GM21619 (cell line): ENCODE results near the gene GTF2A2.
"Not testable (repeated sequence)": the region's sequence is repeated elsewhere in the genome, so short reads cannot be mapped to it uniquely, and the experiment has no call there.

Source experiments
- ATAC-seq: cut with Tn5 transposase; IDR thresholded peaks from one replicate; pipeline ENCODE4 v1.9.1; 2021; ENCODE audit not compliant: unreplicated experiment

The GTF2A2 gene

DNA sequence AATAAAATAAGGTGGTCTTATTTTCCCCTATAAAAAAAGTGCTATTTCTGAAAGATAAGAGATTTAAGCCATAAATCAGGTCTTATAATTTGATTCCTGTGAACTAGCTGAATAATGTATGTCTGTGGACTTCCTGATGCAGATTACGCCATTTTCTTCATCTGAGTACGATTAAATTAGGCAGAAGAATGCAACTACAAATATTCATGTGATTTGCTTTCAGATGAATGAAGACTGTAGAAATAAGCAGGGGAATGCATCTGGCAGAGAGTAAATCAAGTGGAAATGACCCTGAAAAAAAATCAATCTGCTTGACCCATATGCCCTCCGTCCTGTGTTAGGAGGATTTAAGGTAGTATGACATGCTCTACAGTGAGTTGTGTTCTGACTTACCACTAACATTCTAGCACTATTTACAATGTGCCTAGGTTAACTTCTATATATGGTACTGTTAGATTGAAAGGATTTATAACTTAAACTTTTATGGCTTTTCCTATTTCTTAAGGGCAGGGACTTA, 17.1 kb upstream of the GTF2A2 start:
- no peak for ATAC-seq

DNA sequence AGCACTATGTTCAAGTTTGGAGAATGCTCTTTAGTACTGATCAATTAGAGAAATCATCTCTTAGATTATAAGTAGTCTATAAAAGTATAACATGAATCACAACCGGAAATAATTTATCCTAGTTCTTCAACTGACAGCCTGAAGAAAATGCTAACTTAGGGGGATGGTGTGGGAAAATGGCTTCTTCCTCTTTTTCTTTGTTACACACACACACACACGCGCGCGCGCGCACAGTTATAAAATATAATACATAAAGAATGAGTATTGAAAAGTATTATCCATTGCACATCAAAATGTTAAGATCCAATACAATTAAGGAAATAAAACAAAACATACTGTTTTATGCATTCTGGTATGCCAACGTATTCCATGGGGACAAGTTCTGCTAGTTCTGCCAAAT, 11.2 kb upstream of the GTF2A2 start:
- ATAC-seq, result no peak

DNA sequence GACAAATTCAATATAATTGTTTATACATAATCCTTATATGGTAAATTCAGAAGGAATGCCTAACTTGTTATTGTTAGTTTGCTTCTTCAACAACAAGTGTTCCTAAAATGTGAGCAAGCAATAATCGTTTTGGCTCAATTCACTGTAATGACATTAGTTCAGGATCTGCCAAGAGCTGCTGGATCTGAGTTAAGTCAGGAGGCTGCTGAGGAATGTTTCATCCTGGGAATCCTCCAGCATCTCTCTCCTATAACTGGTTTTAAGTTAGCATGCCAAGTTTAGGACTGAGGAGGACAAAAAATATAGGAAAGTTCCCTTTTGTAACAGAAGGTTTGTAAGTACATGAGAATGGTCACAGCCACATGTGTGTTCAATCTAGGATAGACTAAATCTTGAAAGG, 4.9 kb upstream of the GTF2A2 start:
- no peak for ATAC-seq

DNA sequence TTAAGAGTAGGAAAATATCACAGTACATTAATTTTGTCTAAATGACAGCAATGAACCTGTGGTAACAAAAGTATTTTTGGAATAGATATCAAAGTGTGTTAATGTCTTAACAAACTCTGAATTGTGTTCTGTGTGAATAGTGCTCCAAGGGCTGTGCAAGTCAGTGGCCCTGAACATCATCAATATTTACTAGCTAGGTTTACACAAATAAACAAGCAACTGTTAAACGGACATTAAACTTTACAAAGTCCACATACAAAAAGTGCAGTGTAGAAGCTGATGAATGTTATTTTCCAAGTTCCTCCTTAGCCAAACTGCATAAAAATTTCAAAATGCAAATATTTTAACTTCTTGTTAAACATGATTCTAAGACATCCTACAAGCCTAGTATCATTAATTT, 2.1 kb upstream of the GTF2A2 start:
- no peak for ATAC-seq

DNA sequence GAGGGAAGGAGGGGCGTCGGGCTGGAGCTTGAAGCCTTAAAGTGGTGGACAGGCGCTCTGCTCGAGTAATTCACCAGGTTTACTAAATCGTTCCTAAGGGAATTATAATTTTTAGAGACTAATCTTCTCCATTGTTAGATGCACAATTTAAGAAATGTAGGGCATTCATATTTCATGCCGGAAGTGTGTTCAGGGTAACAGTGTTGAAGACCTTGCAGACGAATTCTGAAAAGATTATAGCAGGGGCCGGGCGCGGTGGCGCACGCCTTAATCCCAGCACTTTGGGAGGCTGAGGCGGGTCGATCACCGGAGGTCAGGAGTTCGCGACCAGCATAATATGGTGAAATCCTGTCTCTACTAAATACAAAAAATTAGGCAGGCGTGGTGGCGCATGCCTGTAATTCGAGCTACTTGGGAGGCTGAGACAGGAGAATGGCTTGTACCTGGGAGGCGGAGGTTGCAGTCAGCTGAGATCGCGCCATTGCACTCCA, 365 bp upstream of the GTF2A2 start:
- ATAC-seq, result no peak

DNA sequence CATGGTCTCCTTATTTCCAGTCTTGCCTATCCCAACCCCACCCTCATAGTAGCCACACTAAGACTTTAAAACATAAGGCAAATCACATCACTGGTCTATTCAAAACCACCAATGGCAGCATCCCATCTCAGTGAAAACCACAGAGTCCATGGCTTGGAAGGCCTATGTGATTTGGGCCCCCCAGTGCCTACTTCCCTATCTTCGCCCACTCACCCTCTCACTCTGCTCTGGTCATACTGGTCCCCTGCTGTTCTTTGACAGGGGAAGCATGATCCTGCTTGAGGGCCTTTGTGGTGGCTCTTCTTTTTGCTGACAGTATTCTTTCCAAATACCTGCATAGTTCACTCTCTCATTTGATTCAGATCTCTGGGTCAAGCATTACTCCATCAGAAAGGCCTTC, 3.3 kb downstream of the GTF2A2 start:
- ATAC-seq, result no peak

DNA sequence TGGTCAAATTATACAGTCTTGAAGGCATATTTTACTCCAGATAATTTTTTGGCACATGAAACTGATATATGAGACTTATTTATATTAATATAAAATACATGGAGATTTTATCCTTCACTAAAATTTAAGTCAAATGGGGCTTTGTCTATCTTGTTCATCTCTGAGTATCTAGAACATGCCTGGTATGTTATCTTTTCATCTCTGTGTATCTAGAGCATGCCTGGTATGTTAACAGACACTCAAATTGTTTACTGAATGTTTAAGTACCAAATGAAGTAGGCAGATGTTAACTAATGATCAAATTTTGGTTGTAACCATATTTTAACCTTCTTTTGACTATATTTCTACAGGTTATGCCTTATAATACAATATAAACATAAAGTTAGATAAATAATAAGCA, 7.7 kb downstream of the GTF2A2 start:
- ATAC-seq, result no peak

DNA sequence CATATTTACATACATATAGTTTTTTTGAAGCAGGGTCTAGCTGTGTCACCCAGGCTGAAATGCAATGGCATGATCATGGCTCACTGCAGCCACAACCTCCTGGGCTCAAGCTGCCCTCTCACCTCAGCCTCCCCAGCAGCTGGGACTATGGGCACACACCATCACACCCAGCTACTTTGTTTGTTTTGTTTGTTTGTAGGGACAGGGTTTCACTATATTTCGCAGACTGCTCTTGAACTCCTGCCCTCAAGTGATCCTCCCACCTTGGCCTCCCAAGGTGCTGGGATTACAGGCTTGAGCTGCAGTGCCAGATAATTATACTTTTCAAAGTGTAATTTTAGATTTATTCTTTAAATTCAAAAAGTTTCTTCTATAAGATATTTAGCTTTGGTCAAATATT, 10.2 kb downstream of the GTF2A2 start:
- no peak for ATAC-seq

DNA sequence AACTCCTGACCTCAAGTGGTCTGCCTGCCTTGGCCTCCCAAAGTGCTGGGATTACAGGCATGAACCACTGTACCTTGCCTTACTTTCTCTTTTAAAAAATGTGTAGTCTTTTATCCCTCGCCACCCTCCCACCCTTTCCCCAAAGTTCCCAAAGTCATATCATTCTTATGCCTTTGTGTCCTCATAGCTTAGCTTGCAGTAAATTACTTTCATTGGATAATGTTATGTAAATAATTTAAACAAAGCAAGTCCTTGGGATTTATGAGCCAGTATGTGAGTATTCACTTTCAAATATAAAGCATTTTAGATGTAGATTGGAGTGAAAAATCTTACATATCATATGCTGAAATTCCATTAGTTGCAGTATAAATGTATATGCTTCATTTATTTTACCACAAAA, 11.0 kb downstream of the GTF2A2 start:
- no peak for ATAC-seq

DNA sequence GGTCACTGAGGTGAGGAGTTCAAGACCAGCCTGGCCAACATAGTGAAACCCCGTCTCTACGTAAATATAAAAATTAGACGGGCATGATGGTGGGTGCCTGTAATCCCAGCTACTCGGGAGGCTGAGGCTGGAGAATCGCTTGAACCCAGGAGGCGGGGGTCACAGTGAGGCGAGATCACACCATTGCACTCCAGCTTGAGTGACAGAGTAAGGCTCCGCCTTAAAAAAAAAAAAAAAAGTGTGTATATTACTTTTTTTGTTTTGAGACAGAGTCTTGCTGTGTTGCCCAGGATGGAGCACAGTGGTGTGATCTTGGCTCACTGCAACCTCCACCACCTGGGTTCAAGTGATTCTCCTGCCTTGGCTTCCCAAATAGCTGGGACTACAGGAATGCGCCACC, 11.5 kb downstream of the GTF2A2 start:
- ATAC-seq, result not testable (repeated sequence)

DNA sequence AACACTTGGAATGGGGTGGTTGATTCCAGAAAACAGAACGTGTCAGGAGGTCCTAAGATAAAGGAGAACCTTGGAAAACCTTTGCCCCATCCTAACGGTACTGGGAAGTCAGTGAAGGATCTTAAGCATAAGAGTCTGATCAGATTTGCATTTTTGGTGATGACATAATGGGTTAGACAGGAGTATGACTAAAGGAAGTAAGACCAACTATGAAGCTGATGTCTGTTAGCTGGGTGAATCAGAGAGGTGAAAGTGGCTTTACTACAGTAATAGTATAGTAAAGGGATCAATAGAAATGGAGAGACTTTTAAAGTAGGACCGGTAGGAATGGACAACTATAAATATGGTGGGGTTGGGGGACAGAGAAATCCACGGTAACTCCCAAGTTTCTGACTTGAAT, 12.6 kb downstream of the GTF2A2 start:
- no peak for ATAC-seq

DNA sequence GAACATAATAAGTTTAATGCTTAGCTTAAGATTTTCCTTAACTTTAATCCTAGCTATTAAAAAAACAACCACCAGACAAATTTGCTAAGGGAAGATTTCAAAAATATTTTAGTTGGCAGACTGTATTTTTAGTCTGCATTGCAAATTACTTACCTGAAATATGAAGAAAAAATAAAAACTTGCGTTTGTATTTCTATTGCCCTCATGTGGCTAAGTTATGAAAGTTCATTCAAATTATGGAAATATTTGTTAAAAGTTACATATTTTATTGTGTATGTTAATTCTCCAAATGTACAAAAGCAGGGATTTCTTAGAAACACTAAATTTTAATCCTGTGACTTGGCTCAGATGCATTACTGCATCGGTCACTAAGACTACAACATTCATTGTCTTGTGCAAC, 15.0 kb downstream of the GTF2A2 start:
- no peak for ATAC-seq

DNA sequence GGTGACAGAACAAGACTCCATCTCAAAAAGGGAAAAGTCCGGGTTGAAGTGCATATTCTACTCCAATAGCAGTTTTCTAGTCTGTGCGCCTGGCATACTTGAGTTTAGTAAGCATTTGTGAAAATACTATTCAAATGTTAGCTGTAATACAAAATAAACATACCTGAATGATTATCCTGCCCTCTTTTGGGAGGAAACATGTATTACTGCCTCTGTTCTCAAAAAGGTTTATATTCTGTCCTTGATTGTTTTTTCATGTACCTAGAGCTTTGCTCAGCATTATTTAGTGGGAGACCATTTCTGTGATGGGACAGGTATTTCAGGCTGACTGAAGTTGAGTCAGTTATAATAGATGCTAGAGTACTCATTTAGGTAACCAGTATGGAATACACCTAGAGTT, 19.8 kb downstream of the GTF2A2 start:
- not testable (repeated sequence) for ATAC-seq

DNA sequence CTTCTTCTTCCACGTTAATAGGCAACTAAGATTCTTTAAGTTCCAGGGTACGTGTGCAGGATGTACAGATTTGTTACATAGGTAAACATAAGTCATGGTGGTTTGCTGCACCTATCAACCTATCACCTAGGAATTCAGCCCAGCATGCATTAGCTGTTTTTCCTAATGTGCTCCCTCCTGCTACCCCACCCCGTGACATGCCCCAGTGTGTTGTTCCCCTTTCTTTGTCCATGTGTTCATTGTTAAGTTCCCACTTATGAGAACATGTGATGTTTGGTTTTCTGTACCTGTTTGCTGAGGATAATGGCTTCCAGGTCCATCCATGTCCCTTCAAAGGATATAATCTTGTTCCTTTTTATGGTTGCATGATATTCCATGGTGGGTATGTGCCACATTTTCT, 21.1 kb downstream of the GTF2A2 start:
- no peak for ATAC-seq

DNA sequence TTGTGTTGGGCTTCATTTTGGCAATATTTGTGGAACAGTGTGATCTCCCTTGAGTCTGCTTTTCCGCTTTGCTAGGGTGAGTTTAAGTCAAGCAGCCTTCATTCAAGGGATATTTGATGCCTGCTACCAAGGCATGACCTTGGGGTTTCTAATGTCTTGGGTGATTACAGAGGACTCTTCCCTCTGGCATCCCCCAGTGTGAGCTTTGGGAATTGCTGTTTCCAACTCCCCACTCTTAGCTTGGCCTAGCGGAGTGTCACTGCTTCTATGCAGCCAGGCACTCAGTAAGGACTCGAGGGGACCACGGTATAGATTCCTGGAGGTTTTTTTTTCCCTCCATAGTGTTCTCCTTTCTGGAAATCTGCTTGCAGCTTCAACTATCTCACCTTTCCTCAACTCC, 24.6 kb downstream of the GTF2A2 start:
- no peak for ATAC-seq

DNA sequence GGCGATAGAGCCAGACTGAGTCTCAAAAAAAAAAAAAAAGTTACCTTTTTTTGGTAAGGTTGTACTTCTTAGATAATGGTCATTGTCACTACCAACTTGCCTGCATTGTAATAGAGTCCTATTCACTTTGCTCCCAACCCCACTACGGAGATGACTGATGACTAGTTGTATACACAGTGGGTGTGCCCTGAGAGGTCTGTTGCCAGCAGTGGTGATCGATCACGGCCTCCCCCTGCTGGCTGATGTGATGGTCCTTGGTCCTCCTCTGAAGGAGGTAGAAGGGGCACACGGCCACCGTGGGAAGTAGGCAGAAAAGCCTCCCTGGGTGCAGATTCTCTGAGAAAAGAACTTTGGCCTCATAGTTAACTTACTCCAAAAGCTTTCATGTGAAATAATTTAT, 35.0 kb downstream of the GTF2A2 start:
- ATAC-seq, result peak; percentile 73

DNA sequence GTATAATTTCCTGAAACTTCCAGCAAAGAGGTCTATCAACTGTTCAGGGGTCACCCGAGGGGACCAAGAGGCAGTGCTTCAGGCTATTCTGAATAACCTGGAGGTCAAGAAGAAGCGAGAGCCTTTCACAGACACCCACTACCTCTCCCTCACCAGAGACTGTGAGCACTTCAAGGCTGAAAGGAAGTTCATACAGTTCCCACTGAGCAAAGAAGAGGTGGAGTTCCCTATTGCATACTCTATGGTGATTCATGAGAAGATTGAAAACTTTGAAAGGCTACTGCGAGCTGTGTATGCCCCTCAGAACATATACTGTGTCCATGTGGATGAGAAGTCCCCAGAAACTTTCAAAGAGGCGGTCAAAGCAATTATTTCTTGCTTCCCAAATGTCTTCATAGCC, 38.9 kb downstream of the GTF2A2 start:
- no peak for ATAC-seq

DNA sequence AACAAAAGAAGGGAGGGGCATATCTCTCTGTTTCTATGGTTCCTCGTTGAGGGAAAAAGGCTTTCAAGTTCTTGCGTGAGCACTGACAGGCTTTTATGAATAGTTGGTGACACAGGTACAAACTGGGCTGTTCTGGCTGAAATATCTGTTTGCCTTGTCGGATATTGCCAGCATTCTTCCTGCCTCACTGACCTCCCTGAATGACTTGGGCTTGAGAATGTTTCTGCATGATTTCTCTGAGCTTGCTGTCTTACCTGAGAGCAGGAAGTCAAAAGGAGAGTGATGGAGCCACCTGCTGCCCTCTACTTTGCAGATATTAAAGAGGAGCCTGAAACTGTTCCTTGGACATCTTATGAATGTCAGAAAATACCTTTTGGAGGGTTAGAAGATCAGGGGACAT, 40.9 kb downstream of the GTF2A2 start:
- ATAC-seq, result no peak

DNA sequence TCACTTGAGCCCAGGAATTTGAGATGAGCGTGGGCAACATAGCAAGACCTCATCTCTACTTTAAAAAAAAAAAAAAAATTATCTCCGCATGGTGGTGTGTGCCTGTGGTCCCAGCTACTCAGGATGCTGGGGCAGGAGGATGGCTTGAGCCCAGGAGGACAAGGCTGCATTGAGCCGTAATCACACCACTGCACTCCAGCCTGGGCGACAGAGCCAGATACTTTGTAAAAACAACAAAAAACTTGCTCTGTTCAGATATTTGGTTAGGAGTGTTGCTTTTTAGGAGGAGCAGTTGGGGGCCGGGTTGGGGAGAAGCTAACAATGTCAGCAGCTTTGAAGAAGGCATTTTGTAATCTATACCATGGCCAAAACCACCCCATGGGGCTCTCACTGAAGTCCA, 41.7 kb downstream of the GTF2A2 start:
- ATAC-seq, result no peak

DNA sequence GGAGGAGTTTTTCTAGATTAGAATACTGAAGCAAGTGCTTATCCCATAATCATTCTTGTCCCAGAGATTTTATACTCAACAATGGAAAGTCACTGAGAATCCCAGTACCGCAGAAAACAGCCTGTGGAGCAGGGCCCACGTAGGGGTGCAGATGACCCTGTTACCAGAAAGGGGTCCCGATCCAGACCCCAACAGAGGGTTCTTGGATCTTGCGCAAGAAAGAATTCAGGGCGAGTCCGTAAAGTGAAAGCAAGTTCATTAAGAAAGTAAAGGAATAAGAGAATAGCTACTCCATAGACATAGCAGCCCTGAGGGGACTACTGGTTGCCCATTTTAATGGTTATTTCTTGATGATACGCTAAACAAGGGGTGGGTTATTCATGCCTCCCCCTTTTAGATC, 43.2 kb downstream of the GTF2A2 start:
- ATAC-seq, result no peak

DNA sequence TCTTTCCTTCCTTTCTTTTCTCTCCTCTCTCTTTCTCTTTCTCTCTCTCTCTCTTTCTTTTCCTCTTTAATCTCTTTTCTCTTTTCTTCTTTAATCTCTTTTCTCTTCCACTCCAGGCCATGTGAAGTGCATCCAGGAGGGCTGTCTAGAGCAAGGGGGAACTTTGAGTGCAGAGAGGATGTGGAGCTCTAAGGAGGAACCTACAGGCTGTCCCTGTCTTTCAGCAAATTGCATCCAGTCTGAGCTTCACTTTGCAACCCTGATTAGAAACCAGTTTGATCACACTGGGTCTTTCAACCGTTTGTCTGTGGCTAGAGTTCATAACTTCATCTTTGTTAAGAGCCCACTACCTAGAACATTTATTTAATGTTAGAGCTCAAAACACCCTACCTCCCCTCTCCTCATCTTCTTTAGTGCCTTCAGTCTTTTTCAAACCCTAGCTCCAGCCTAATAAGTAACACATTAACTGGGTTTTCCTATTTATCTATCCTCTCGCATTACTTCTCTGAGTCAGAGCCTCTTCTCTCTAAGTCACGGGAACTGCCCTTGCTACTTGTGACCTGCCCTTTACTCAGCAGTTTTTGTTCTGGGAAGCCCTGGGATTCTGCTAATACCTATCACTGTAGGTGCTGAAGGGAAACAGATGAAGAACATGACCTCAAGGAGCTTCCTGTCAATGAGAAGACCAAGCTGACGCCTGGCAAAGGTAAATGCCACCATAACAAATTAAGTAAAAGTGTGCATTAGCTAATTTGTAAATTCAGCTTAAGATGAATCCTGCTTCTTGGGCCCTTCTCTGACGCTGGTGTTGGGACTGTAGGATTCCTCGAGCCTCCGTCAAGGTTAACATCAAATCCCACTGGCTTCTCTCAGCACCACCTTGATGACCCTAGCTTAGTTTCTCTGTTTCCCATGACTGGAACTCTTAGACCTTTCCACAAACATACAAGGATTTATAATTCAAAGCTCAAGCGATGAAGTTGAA, 45.7 kb downstream of the GTF2A2 start, which contains the start of gene GCNT3:
Gene GCNT3 (plus strand): TSS at position 508 of the 985 bp plus-strand sequence. CDS start 6,456 bp downstream, outside the sequence.
- ATAC-seq, result no peak
